ENCODE data around the gene PLEKHB2. TPM values are rescaled to one million over a fixed set of nuclear protein-coding genes. Genes with fewer than 3 reads are reported as not detected.

The PLEKHB2 gene
- total and polyA plus RNA-seq, 9 of the 15 experiments (the other 6 are each of a cell fraction or from before 2014, with no cell fraction given) = 41.3 to 71.5 (median 50.2) TPM

- TF ChIP-seq, protein P1, sequence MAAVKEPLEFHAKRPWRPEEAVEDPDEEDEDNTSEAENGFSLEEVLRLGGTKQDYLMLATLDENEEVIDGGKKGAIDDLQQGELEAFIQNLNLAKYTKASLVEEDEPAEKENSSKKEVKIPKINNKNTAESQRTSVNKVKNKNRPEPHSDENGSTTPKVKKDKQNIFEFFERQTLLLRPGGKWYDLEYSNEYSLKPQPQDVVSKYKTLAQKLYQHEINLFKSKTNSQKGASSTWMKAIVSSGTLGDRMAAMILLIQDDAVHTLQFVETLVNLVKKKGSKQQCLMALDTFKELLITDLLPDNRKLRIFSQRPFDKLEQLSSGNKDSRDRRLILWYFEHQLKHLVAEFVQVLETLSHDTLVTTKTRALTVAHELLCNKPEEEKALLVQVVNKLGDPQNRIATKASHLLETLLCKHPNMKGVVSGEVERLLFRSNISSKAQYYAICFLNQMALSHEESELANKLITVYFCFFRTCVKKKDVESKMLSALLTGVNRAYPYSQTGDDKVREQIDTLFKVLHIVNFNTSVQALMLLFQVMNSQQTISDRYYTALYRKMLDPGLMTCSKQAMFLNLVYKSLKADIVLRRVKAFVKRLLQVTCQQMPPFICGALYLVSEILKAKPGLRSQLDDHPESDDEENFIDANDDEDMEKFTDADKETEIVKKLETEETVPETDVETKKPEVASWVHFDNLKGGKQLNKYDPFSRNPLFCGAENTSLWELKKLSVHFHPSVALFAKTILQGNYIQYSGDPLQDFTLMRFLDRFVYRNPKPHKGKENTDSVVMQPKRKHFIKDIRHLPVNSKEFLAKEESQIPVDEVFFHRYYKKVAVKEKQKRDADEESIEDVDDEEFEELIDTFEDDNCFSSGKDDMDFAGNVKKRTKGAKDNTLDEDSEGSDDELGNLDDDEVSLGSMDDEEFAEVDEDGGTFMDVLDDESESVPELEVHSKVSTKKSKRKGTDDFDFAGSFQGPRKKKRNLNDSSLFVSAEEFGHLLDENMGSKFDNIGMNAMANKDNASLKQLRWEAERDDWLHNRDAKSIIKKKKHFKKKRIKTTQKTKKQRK (IDR thresholded peaks at IDR 0.05; ENCODE audit: borderline replicate concordance, low read depth, low read length) = no peak
- TF ChIP-seq MEF2D (tag; conservative IDR thresholded peaks at IDR 0.05; ENCODE audit: low read depth) (no peak), HSF4 (CRISPR knock-in tag; IDR thresholded peaks at IDR 0.05; ENCODE audit: borderline replicate concordance) (no peak), E4F1 (CRISPR knock-in tag; IDR thresholded peaks at IDR 0.05; ENCODE audit: borderline replicate concordance) (no peak), HDAC1 (IDR thresholded peaks at IDR 0.05) (peak in 1 of 2 experiments; percentile 82; a peak in 2 of 4 replicates), YBX1 (IDR thresholded peaks at IDR 0.05) (no peak), MTF1 (CRISPR knock-in tag; IDR thresholded peaks at IDR 0.05; ENCODE audit: borderline replicate concordance) (no peak), GATAD2B (IDR thresholded peaks at IDR 0.05; ENCODE audit: borderline replicate concordance) (no peak), ZNF79 (CRISPR knock-in tag; IDR thresholded peaks at IDR 0.05; ENCODE audit: low read depth) (no peak), WHSC1 (IDR thresholded peaks at IDR 0.05; ENCODE audit: low read length) (no peak), EWSR1 (IDR thresholded peaks at IDR 0.05; ENCODE audit: borderline replicate concordance, low read depth, partially characterized antibody) (no peak)
- TF ChIP-seq, protein P2, sequence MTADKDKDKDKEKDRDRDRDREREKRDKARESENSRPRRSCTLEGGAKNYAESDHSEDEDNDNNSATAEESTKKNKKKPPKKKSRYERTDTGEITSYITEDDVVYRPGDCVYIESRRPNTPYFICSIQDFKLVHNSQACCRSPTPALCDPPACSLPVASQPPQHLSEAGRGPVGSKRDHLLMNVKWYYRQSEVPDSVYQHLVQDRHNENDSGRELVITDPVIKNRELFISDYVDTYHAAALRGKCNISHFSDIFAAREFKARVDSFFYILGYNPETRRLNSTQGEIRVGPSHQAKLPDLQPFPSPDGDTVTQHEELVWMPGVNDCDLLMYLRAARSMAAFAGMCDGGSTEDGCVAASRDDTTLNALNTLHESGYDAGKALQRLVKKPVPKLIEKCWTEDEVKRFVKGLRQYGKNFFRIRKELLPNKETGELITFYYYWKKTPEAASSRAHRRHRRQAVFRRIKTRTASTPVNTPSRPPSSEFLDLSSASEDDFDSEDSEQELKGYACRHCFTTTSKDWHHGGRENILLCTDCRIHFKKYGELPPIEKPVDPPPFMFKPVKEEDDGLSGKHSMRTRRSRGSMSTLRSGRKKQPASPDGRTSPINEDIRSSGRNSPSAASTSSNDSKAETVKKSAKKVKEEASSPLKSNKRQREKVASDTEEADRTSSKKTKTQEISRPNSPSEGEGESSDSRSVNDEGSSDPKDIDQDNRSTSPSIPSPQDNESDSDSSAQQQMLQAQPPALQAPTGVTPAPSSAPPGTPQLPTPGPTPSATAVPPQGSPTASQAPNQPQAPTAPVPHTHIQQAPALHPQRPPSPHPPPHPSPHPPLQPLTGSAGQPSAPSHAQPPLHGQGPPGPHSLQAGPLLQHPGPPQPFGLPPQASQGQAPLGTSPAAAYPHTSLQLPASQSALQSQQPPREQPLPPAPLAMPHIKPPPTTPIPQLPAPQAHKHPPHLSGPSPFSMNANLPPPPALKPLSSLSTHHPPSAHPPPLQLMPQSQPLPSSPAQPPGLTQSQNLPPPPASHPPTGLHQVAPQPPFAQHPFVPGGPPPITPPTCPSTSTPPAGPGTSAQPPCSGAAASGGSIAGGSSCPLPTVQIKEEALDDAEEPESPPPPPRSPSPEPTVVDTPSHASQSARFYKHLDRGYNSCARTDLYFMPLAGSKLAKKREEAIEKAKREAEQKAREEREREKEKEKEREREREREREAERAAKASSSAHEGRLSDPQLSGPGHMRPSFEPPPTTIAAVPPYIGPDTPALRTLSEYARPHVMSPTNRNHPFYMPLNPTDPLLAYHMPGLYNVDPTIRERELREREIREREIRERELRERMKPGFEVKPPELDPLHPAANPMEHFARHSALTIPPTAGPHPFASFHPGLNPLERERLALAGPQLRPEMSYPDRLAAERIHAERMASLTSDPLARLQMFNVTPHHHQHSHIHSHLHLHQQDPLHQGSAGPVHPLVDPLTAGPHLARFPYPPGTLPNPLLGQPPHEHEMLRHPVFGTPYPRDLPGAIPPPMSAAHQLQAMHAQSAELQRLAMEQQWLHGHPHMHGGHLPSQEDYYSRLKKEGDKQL (CRISPR knock-in tag; IDR thresholded peaks at IDR 0.05; ENCODE audit: borderline replicate concordance) = no peak
- TF ChIP-seq, protein P3, sequence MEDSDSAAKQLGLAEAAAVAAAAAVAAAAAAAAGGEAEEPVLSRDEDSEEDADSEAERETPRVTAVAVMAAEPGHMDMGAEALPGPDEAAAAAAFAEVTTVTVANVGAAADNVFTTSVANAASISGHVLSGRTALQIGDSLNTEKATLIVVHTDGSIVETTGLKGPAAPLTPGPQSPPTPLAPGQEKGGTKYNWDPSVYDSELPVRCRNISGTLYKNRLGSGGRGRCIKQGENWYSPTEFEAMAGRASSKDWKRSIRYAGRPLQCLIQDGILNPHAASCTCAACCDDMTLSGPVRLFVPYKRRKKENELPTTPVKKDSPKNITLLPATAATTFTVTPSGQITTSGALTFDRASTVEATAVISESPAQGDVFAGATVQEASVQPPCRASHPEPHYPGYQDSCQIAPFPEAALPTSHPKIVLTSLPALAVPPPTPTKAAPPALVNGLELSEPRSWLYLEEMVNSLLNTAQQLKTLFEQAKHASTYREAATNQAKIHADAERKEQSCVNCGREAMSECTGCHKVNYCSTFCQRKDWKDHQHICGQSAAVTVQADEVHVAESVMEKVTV (CRISPR knock-in tag; IDR thresholded peaks at IDR 0.05) = no peak
These were observed at the start of gene PLEKHB2 (continued) for GRCh38 chr2:131105156-131105949.
